Measurements from ENCODE around the gene SLAMF7.
"Not testable (repeated sequence)": the region's sequence is repeated elsewhere in the genome, so short reads cannot be mapped to it uniquely, and the experiment has no call there.

SLAMF7 gene

DNA sequence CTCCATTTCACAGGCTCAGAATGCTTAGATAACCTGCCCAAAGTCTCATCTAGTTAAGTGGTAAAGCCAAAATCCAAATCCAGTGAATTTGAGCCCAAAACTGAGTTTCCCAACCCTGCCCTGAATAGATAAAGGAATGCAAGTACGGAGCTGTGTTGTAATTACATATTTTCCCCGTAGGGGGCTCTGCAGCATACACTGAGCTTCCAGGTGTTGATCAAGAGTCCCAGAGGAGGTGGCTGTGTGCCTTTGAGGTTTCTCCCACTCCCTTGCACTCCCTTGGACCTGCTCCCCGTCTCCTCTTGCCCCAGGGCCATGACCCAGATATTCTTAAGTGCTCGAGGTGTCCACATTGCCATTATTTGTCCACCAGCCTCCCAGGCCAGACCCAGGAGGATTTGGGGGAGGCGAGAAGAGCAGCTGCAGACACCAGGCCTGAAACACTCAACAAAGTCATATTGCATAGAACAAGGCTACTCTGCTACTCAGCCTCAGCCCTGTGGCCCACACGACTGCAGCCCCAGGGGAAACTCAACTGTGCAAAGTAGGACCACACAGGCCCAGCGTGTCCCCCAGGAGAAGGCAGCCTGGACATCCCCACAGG, 38.5 kb downstream of the SLAMF7 start:
- DNase-seq: peak; percentile 75

DNA sequence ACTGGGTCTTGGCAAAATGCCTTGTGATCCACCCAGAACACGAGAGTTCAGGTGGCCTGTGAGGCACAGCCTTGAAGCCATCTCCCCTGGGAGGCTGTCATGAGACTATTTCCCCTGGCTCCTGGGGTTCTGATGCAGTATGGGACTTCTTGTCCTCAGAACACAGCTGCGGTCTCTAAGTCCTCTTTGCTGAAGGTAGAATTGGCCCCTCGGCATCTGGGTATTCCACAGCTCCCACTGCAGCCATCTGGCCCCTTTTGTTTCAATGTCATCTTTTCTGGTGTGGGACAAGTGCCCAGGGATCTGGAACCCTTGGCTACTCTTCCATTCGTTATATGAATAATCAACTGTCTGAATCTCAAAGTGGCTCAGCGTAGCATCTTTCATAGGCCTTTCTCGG, 39.9 kb downstream of the SLAMF7 start:
- DNase-seq: no peak

GRCh38 chr1:160779626-160780397, 40.8 kb downstream of the SLAMF7 start:
- peak; percentile 67 for DNase-seq

DNA sequence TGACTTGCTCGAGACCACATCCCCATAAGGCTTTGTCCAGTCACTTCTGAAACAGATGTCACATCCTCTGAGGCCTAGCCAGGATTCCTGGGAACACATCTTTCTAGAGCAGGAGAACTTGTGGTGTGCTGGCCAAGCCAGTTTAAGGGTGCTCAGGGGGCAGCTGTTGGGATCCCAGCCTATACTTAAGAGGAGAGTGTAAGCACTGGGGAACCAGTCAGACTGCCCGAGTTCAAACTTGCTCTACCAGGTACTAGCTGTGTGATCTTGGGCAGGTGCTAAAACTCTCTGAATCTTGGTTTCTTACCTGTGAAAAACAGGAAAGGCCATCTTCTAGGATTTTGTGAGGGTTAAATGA, 41.3 kb downstream of the SLAMF7 start:
- DNase-seq: no peak

DNA sequence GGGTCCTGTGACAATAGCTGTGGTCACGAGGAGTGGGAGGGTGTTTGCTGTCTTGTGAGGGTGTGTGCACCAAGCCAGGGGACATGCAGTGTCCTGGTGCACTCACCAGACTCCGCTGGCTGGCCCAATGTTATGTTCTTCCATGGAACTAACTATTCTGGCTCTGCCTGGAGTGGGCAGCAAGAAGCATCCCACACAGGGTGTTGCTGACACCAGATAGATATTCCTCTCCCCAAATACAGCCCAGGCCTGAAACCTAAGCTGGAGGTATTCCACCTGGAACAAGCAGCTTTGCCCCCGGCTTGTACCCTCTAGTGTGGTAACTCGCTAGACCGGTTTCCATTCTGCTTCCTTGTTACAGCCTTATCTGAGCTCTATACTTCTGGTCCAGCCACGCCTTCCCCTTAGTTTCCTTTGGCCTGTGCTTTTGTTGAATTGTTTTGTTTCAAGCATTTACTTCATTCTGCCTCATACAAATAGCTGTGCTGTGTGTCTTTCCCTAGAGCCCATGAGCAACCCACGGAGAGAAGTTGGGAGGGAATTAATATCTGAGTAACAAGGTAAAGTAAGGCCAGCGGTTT, 42.2 kb downstream of the SLAMF7 start:
- DNase-seq: no peak

- no peak for DNase-seq
Observed at GRCh38 chr1:160781914-160782689, 43.1 kb downstream of the SLAMF7 start.

DNA sequence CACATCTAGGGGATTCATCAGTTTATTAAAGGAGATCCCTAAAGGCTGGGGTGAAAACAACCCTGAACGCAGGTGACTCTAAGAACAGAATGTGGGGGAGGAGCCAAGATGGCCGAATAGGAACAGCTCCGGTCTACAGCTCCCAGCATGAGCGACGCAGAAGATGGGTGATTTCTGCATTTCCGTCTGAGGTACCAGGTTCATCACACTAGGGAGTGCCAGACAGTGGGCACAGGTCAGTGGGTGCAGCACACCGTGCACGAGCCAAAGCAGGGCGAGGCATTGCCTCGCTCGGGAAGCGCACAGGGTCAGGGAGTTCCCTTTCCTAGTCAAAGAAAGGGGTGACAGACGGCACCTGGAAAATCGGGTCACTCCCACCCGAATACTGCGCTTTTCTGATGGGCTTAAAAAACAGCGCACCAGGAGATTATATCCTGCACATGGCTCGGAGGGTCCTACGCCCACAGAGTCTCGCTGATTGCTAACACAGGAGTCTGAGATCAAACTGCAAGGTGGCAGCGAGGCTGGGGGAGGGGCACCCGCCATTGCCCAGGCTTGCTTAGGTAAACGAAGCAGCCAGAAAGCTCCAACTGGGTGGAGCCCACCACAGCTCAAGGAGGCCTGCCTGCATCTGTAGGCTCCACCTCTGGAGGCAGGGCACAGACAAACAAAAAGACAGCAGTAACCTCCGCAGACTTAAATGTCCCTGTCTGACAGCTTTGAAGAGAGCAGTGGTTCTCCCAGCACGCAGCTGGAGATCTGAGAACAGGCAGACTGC, 44.1 kb downstream of the SLAMF7 start:
- not testable (repeated sequence) for DNase-seq

DNA sequence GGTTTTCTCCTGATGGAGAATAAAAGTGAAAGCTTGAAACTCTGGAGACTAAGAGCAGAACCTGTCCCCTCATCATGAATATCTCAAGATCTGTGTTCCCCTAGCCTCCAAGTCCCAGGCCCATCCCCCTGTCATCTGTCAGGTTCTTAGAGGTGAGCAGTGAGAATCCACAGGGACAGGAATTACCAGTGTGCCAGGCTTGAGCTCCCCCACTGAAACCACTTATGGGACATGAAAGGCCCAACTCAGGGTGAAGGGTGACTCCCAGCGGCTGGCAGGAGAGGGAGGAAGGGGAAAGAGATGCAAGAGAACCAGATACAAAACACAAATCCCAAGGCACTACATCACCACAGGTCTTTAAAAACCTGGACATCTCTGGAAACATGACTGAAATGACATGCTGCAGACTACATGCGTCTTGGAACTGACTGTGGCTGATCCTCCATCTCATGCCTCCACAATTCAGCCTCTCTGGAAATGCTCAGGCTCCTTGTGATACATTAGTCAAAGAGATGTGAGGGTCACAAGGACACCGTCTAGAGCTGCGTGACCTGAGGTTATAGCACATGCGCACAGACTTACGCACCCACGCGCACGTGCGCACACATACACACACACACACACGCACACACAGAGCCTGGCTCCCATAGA, 50.1 kb downstream of the SLAMF7 start:
- DNase-seq: no peak

DNA sequence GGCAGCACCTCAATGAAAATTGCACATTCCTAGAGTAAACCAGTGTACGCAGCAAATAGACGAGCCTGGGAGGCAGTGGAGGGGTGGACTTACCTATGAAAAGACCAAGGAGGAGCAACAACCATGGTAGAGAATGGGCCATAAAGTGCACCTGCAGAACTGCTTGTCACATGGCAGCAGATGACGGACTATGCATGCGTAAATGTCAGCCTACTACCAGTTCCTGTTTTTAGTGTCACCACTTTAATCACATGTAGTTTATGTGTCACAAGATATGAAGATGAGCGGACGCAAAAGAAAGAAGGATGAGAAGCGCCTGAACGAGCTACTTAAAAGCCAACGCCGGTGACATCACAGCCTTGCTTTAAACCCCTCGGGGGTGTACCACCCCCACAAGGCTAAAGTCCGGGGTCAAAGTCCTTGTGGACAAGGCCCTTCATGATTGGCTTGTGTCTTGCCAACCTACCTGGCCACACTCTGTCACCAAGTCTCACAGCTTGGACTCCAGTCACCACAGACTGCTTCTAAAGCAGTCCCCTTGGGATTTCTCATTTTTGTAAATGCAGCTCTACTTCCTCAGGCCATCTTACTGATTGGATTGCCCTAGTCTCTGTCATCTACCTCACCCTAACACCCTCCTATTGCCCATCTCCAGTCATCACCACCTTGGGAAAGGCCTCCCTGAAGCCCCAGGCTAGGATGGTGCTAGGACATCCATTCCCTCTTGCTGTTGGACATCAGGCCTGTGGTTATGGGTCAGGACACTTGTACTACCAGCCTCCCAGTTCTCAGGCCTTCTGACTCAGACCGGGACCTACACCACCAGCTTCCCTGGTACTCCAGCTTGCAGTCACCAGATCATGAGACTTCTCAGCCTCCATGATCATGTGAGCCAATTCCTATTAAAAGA, 50.9 kb downstream of the SLAMF7 start:
- no peak for DNase-seq

GRCh38 chr1:160794376-160794775, 55.3 kb downstream of the SLAMF7 start:
- no peak for DNase-seq

GRCh38 chr1:160795951-160796383, 56.9 kb downstream of the SLAMF7 start, which contains the start of gene LY9:
TSS of gene LY9 (plus strand) at chr1:160796174. CDS start at chr1:160796188, 14 bp downstream.
- DNase-seq: no peak

DNA sequence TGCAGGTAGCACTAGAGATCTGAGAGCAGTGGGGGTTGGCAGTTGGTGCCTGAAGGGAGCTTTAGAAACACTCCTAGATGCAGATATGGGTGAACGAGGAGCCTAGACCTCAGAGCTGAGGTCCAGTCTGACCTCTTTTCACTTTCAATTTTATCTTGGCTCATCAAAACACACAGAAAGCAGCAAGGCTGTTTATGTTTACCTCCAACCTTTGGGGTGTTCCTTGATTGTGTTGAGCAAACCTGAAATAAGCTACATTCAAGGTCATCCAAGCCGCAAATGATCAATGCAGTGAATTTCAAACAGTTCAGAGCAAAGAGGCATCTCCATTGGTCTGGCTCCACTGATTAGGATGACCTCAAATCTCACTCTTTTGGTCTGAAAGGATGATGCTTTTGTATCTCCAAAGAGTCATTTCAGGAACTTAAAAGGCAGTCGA, 58.2 kb downstream of the SLAMF7 start:
- DNase-seq: no peak

DNA sequence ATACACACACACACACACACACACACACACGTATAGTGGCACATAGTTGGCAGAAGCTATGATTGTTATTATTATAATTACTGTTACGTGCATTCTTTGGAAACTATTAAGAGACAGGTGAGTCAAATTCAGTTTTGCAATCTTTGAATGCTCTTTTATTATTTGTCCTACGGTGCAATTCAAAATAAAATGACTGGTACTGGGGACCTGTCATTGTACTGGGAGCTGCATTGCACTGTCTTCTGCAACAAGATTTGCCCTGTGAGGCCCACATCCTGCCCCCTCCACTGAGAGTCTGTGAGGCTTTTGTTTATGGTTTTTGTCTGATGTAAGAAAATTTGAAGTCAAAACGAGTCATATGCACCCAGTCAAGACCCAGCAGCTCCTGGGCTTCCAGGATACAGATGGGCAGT, 58.8 kb downstream of the SLAMF7 start:
- DNase-seq: no peak

DNA sequence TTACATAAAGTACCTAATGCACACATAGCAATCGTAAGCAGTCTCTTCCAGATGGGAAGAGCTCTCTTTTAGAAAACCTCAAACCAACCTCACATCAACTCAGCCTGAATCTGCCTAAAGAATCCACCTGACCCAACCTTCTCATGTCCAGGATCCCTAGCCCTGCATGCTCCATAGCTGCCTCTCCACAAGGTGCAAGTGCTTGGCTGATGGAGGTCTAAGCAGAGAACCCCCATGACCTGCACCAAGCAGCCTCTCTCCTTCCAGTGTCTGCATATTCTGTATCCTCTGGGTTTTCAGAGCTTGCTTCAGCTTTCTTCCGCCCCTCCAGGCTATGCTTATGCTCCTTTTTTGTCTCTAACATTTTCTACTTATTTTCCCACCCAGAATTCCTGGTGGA, 59.4 kb downstream of the SLAMF7 start:
- no peak for DNase-seq

DNA sequence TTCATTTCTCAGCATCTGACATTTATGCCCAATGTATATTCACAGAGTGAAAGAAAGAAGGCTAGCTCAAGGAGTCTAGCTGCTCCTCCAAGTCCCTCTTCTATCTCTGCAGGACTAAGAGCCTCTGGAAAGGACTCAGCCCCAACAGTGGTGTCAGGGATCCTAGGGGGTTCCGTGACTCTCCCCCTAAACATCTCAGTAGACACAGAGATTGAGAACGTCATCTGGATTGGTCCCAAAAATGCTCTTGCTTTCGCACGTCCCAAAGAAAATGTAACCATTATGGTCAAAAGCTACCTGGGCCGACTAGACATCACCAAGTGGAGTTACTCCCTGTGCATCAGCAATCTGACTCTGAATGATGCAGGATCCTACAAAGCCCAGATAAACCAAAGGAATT, 60.6 kb downstream of the SLAMF7 start:
- DNase-seq: no peak

- DNase-seq: no peak
Observed at GRCh38 chr1:160800142-160800541, 61.1 kb downstream of the SLAMF7 start.

- no peak for DNase-seq
Observed at GRCh38 chr1:160800645-160801408, 61.8 kb downstream of the SLAMF7 start.

DNA sequence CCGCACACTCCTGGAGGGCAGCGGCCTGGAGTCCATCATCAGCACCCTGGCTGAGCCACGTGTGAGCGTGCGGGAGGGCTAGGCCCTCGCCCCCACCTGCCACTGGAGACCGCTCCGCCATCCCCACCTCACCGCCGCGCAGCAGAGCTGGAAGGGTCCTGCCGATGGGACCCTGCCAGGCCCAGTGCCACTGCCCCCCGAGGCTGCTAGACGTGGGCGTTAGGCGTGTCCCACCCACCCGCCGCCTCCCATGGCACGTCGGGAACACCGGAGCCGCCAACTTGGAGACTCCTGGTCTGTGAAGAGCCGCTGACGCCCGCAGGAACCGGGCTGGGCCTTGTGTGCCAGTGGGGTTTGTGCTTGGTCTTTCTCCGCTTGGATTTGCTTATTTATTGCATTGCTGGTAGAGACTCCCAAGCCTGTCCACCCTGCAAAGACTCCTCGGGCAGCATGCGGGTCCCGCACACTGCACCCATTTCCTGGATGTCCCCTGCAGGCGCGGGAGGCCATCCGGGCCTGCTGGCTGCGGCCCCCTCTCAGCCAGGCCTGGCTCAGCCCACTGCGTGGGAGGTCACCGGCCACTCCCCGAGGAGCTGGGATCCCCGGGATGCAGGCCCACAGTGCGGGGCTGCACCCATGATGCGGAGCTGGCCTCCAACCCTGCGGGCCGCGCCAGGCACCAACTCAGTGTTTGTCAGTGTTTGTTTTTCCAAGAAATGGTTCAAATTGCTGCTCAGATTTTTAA, 63.0 kb downstream of the SLAMF7 start:
- DNase-seq: no peak

Data from OCI-M1 (cell line).